Measurements from ENCODE around the gene SETD1A. TPM values are rescaled to one million over a fixed set of nuclear protein-coding genes. Genes with fewer than 3 reads are reported as not detected.

The SETD1A gene
- polyA plus RNA-seq, 2 of the 4 experiments (the other 2 are of a cell fraction): 2.0 to 21.2 TPM

DNA sequence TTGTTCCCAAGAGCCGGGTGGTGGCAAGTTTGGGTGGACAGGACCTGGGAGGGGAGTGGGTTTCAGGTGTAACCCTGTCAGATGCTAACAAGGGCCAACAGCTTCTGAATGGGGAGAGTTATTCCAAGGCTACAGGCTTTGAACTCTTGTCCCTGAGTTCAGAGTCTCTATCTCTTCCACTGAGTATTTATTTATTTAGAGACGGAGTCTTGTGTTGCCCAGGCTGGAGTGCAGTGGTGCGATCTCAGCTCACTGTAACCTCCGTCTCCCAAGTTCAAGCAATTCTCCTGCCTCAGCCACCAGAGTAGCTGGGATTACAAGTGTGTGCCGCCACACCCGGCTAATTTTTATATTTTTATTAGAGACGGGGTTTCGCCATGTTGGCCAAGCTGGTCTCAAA lies 2.6 kb upstream of the SETD1A start:
- ChIA-PET CTCF (interaction anchor here (0.7 to 8.2 kb wide), 13 partner anchors 8 to 913 kb away, joined by 3 to 78 read pairs (median 7); partner anchors contain the start of genes HSD3B7, ZNF646, ZNF668 and ZNF843), POLR2A (interaction anchor here (2.0 kb wide), 1 partner anchor 119 kb away, joined by 6 read pairs; the partner anchor contains the start of genes ZNF646 and ZNF668)
- TF ChIP-seq, protein P1, sequence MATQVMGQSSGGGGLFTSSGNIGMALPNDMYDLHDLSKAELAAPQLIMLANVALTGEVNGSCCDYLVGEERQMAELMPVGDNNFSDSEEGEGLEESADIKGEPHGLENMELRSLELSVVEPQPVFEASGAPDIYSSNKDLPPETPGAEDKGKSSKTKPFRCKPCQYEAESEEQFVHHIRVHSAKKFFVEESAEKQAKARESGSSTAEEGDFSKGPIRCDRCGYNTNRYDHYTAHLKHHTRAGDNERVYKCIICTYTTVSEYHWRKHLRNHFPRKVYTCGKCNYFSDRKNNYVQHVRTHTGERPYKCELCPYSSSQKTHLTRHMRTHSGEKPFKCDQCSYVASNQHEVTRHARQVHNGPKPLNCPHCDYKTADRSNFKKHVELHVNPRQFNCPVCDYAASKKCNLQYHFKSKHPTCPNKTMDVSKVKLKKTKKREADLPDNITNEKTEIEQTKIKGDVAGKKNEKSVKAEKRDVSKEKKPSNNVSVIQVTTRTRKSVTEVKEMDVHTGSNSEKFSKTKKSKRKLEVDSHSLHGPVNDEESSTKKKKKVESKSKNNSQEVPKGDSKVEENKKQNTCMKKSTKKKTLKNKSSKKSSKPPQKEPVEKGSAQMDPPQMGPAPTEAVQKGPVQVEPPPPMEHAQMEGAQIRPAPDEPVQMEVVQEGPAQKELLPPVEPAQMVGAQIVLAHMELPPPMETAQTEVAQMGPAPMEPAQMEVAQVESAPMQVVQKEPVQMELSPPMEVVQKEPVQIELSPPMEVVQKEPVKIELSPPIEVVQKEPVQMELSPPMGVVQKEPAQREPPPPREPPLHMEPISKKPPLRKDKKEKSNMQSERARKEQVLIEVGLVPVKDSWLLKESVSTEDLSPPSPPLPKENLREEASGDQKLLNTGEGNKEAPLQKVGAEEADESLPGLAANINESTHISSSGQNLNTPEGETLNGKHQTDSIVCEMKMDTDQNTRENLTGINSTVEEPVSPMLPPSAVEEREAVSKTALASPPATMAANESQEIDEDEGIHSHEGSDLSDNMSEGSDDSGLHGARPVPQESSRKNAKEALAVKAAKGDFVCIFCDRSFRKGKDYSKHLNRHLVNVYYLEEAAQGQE (IDR thresholded peaks at IDR 0.05): no peak
- no peak for TF ChIP-seq EHF (CRISPR knock-in tag; IDR thresholded peaks at IDR 0.05)
- no peak for TF ChIP-seq FOSL2 (IDR thresholded peaks at IDR 0.05)
- no peak for TF ChIP-seq FOSL2 (CRISPR knock-in tag; IDR thresholded peaks at IDR 0.05)
- TF ChIP-seq, protein P2, sequence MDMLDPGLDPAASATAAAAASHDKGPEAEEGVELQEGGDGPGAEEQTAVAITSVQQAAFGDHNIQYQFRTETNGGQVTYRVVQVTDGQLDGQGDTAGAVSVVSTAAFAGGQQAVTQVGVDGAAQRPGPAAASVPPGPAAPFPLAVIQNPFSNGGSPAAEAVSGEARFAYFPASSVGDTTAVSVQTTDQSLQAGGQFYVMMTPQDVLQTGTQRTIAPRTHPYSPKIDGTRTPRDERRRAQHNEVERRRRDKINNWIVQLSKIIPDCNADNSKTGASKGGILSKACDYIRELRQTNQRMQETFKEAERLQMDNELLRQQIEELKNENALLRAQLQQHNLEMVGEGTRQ (IDR thresholded peaks at IDR 0.05): no peak
- TF ChIP-seq CBX8 (IDR thresholded peaks at IDR 0.05): no peak
- TF ChIP-seq JUN (IDR thresholded peaks at IDR 0.05): no peak
- no peak for TF ChIP-seq CBX2 (IDR thresholded peaks at IDR 0.05; ENCODE audit: borderline replicate concordance, low read depth)
- no peak for TF ChIP-seq CHD2 (IDR thresholded peaks at IDR 0.05; ENCODE audit: low read length, partially characterized antibody)
- no peak for TF ChIP-seq FOSB (CRISPR knock-in tag; IDR thresholded peaks at IDR 0.05)
- TF ChIP-seq TP53 (CRISPR knock-in tag; IDR thresholded peaks at IDR 0.05): no peak
- TF ChIP-seq KDM1A (IDR thresholded peaks at IDR 0.05; ENCODE audit: low read depth): no peak
- TF ChIP-seq FOXS1 (CRISPR knock-in tag; IDR thresholded peaks at IDR 0.05): no peak
- TF ChIP-seq, protein P3, sequence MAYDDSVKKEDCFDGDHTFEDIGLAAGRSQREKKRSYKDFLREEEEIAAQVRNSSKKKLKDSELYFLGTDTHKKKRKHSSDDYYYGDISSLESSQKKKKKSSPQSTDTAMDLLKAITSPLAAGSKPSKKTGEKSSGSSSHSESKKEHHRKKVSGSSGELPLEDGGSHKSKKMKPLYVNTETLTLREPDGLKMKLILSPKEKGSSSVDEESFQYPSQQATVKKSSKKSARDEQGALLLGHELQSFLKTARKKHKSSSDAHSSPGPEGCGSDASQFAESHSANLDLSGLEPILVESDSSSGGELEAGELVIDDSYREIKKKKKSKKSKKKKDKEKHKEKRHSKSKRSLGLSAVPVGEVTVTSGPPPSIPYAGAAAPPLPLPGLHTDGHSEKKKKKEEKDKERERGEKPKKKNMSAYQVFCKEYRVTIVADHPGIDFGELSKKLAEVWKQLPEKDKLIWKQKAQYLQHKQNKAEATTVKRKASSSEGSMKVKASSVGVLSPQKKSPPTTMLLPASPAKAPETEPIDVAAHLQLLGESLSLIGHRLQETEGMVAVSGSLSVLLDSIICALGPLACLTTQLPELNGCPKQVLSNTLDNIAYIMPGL (CRISPR knock-in tag; IDR thresholded peaks at IDR 0.05; ENCODE audit: borderline replicate concordance): no peak
- TF ChIP-seq HEYL (CRISPR knock-in tag; IDR thresholded peaks at IDR 0.05): no peak
- Histone ChIP-seq H3K4me2 (no peak overlapping the region), H3K27ac (no peak overlapping the region), H3K9me3 (no peaks in the 10 kb centered on the region), H3K4me3 (no peak overlapping the region), H3K4me1 (peaks cover 35% of the 10 kb centered on the region)
- DNase-seq (ENCODE audit: low read depth in 1 of 2, low spot score in 1 of 2): no peak
- FAIRE-seq: no peak
- WGBS (ENCODE audit: missing lambda C conversion rate): 88% methylated on average over 8 of the region's 8 CpGs
- ATAC-seq: no peak

DNA sequence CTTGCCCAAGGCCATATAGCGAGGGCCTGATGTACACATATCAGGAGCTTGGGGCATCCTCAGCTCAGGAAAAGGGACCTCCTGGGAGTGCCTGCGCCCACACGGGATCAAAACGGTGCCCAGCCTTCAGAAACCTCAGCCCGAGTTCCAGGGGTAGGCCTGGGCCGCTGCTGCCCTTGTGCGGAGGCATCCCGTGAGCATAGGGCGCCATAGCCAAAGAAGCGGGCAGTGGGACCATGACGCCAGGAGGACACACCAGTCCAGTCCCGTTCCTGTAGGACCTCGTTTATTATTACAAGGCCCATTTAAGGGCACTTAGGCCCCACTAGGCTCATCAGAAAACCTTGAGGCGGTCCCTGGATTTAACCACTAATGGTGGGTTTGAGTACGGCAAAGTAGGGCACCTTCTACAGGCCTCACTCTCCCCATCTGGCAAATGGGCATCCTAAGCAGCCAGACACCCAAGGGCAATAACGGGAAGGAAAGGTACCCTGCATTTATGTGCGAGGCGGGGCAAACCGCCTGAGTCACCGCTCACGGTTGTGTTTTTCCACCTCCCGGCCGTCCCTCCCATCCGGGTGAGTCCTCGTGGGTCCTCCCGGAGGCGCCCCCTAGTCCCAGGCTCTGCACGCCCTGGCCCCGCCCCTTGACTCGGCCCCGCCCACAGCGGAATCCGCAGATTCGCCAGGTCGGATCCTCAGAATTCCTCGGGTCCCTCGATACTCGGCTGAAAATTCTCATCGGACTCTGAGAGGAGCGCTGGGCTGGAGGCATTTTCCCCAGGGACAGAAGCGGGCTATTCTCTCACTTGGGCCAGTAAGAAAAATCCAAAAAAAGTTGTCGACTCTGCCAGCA lies 726 bp upstream of the SETD1A start:
- ChIA-PET POLR2A (interaction anchor here (0.6 to 1.6 kb wide), 6 partner anchors 14 to 486 kb away, joined by 3 to 5 read pairs (median 4); partner anchors contain the start of genes KAT8, ZNF646, ZNF668 and ZNF843), CTCF (interaction anchor here (0.6 to 8.2 kb wide), 3 partner anchors 15 to 78 kb away, joined by 3 to 78 read pairs (median 3); no protein-coding TSS in a partner anchor)
- Histone ChIP-seq H3K4me3 (peak overlapping the region; percentile 77), H3K4me1 (peaks cover 22% of the 10 kb centered on the region), H3K9me3 (no peaks in the 10 kb centered on the region), H3K4me2 (peak overlapping the region; percentile 73), H3K27ac (peak overlapping the region; percentile 98 to 100)
- peak; percentile 65 to 80 for ATAC-seq
- peak; percentile 72; the same call in 1 of the 2 replicates for TF ChIP-seq ESRRA (IDR thresholded peaks at IDR 0.05; ENCODE audit: borderline replicate concordance, low read length)
- peak; percentile 95; the same call in 1 of the 2 replicates for TF ChIP-seq RCOR1 (IDR thresholded peaks at IDR 0.05; ENCODE audit: low read depth, low read length)
- TF ChIP-seq, protein P3 (CRISPR knock-in tag; IDR thresholded peaks at IDR 0.05; ENCODE audit: borderline replicate concordance): no peak
- TF ChIP-seq, protein P4, sequence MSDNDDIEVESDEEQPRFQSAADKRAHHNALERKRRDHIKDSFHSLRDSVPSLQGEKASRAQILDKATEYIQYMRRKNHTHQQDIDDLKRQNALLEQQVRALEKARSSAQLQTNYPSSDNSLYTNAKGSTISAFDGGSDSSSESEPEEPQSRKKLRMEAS (IDR thresholded peaks at IDR 0.05): peak; percentile 48; the same call in 1 of the 2 replicates
- TF ChIP-seq FOSL2 (IDR thresholded peaks at IDR 0.05): no peak
- TF ChIP-seq FOSL2 (CRISPR knock-in tag; IDR thresholded peaks at IDR 0.05): peak; percentile 57
- no peak for TF ChIP-seq FOSB (CRISPR knock-in tag; IDR thresholded peaks at IDR 0.05)
- 0 out of 4 replicates have a peak, but pooled peaks of 1 of the 2 experiments have one; percentile 22 for TF ChIP-seq CEBPB (IDR thresholded peaks at IDR 0.05)
- TF ChIP-seq TP53 (CRISPR knock-in tag; IDR thresholded peaks at IDR 0.05): peak; percentile 84; the same call in 1 of the 2 replicates
- TF ChIP-seq KDM1A (IDR thresholded peaks at IDR 0.05; ENCODE audit: low read depth): peak; percentile 99
- TF ChIP-seq, protein P5, sequence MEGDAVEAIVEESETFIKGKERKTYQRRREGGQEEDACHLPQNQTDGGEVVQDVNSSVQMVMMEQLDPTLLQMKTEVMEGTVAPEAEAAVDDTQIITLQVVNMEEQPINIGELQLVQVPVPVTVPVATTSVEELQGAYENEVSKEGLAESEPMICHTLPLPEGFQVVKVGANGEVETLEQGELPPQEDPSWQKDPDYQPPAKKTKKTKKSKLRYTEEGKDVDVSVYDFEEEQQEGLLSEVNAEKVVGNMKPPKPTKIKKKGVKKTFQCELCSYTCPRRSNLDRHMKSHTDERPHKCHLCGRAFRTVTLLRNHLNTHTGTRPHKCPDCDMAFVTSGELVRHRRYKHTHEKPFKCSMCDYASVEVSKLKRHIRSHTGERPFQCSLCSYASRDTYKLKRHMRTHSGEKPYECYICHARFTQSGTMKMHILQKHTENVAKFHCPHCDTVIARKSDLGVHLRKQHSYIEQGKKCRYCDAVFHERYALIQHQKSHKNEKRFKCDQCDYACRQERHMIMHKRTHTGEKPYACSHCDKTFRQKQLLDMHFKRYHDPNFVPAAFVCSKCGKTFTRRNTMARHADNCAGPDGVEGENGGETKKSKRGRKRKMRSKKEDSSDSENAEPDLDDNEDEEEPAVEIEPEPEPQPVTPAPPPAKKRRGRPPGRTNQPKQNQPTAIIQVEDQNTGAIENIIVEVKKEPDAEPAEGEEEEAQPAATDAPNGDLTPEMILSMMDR (IDR thresholded peaks at IDR 0.05): 0 out of 3 replicates have a peak, but pooled peaks have one; percentile 25
- TF ChIP-seq CHD4 (IDR thresholded peaks at IDR 0.05; ENCODE audit: borderline replicate concordance): peak; percentile 97
- peak; percentile 95 for TF ChIP-seq HDAC2 (IDR thresholded peaks at IDR 0.05)
- TF ChIP-seq GATA3 (IDR thresholded peaks at IDR 0.05; ENCODE audit: borderline replicate concordance): no peak; the same call in 1 of the 2 replicates
- FAIRE-seq: no peak
- DNase-seq (ENCODE audit: low read depth in 1 of 2, low spot score in 1 of 2): peak; percentile 79 to 91
- 38% methylated on average over 26 of the region's 42 CpGs for WGBS (ENCODE audit: missing lambda C conversion rate)

Data from A549 (cell line).